CD4-positive, alpha-beta T cell treated with Interleukin-12 subunit alpha and Interleukin-12 subunit beta, for 1 hour (primary cell): ENCODE measurements around the gene MIEN1.
"Not testable (repeated sequence)": the region's sequence is repeated elsewhere in the genome, so short reads cannot be mapped to it uniquely, and the experiment has no call there.

Experiments
- DNase-seq: peaks from one replicate; pipeline ENCODE4 v3.0.0-alpha.2; 2020

The MIEN1 gene

GRCh38 chr17:39738983-39739884, 8.9 kb upstream of the MIEN1 start:
- no peak for DNase-seq

GRCh38 chr17:39738568-39738901, 8.2 kb upstream of the MIEN1 start:
- peak; percentile 64 for DNase-seq

GRCh38 chr17:39737760-39738567, 7.6 kb upstream of the MIEN1 start, which contains the start of gene GRB7:
Gene GRB7, plus strand, starts transcription at chr17:39737938. Its CDS starts 4,364 bp downstream, at chr17:39742302.
- DNase-seq, result no peak

- no peak for DNase-seq
These were observed 7.0 kb upstream of the MIEN1 start for GRCh38 chr17:39737206-39737759.

GRCh38 chr17:39736319-39737165, 6.2 kb upstream of the MIEN1 start:
- DNase-seq, result no peak

GRCh38 chr17:39735882-39736281, 5.5 kb upstream of the MIEN1 start:
- no peak for DNase-seq

GRCh38 chr17:39732586-39732985, 2.3 kb upstream of the MIEN1 start:
- no peak for DNase-seq

GRCh38 chr17:39729280-39729851, 966 bp downstream of the MIEN1 start:
- no peak for DNase-seq

GRCh38 chr17:39727556-39727955, 2.8 kb downstream of the MIEN1 start:
- no peak for DNase-seq

- DNase-seq, result no peak
These were observed 3.7 kb downstream of the MIEN1 start for GRCh38 chr17:39726617-39727016.

GRCh38 chr17:39725923-39726322, 4.4 kb downstream of the MIEN1 start:
- not testable (repeated sequence) for DNase-seq

GRCh38 chr17:39724731-39725130, 5.6 kb downstream of the MIEN1 start:
- DNase-seq, result no peak

- DNase-seq, result no peak
These were observed 7.1 kb downstream of the MIEN1 start for GRCh38 chr17:39722965-39723848.

- DNase-seq, result no peak
These were observed 8.2 kb downstream of the MIEN1 start for GRCh38 chr17:39722104-39722503.

- no peak for DNase-seq
These were observed 10.6 kb downstream of the MIEN1 start for GRCh38 chr17:39719563-39720355.

- DNase-seq, result no peak
These were observed 12.7 kb downstream of the MIEN1 start for GRCh38 chr17:39717660-39718059.

- DNase-seq, result no peak
These were observed 13.3 kb downstream of the MIEN1 start for GRCh38 chr17:39716879-39717536.

GRCh38 chr17:39716073-39716818, 14.1 kb downstream of the MIEN1 start:
- DNase-seq, result no peak
